GM19023 (cell line): ENCODE results near the gene GOLGA8J.
"Not testable (repeated sequence)": the region's sequence is repeated elsewhere in the genome, so short reads cannot be mapped to it uniquely, and the experiment has no call there.

Source experiments
- ATAC-seq: cut with Tn5 transposase; IDR thresholded peaks from one replicate; pipeline ENCODE4 v1.9.1; 2021; ENCODE audit warnings: mild to moderate bottlenecking, moderate library complexity; ENCODE audit not compliant: unreplicated experiment

GOLGA8J gene

GRCh38 chr15:30073915-30074314 lies 8.8 kb upstream of the GOLGA8J start:
- no peak for ATAC-seq

GRCh38 chr15:30080816-30081215 lies 1.9 kb upstream of the GOLGA8J start:
- not testable (repeated sequence) for ATAC-seq

- ATAC-seq: not testable (repeated sequence)
These were observed 15.1 kb downstream of the GOLGA8J start for GRCh38 chr15:30097827-30098226.

GRCh38 chr15:30102890-30103289 lies 20.1 kb downstream of the GOLGA8J start:
- not testable (repeated sequence) for ATAC-seq

GRCh38 chr15:30103941-30104507 lies 21.3 kb downstream of the GOLGA8J start:
- not testable (repeated sequence) for ATAC-seq

- not testable (repeated sequence) for ATAC-seq
These were observed 27.8 kb downstream of the GOLGA8J start for GRCh38 chr15:30110591-30110990.

GRCh38 chr15:30130066-30130465 lies 47.3 kb downstream of the GOLGA8J start:
- ATAC-seq: not testable (repeated sequence)

GRCh38 chr15:30134751-30135150 lies 52.0 kb downstream of the GOLGA8J start, which contains the start of gene GOLGA8T:
GOLGA8T (plus strand) TSS chr15:30135051; CDS start chr15:30135149, 98 bp downstream.
- not testable (repeated sequence) for ATAC-seq
